ENCODE data around the gene KIAA1755.

The KIAA1755 gene

DNA sequence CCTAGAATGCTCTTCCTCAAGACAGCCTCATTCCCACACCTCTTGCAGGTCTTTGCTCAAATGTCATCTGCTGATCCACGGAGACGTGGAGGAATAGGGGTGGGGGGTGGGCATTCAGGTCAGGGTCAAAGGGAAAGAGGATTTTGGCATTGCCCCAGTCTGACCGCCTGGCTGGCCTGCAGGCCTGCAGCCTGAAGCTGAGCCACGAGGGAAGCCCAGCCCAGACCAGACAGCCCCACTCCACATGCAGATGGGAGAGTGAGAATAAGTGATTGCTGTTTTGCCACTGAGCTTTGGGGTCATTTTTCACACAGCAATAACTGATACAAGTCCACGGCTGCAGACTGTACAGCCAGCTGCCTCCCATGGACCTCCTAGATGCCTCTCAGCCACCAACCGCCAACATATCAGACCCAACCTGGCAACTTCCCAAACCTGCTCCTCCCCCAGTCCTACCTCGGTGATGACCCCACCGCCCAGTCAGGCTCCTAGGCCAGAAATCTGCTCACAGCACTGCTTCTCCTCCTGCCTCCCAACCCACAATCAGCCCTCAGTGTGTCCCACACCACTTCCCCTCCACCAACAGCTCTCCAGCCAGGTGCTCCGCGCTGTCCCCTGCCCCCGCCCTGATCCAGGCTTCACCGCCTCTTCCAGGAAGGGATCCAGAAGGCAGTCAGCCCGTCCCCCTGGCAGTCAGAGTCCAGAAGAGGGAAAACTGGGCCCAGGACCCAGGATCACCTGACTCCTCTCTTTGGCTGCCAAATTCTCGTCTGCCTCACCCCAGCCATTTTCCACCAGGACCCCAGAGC, 14.0 kb downstream of the KIAA1755 start:
- DNase-seq (ENCODE audit: low read depth) = no peak
- H3K4me3 ChIP-seq (ENCODE audit: low read depth, low read length) = no peak overlapping the region

DNA sequence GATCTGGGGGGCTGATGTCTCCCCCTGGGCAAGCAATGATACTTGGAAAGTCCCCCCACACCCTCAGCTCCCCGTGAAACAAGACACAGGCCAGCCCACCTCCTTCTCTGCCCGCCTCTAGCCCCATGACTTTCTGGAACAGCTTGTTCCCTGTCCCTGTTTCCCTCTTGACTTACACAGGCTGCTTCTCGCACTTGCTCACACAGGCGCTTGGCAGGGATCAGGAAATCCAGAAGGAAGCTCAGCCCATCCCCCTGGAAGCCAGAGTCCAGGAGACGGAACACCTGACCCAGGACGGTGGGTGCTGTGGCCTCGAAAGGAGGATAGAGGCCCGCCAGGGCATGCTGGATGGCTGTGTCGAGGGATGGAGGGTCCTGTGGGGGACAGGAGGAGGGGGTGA, 14.8 kb downstream of the KIAA1755 start:
- H3K4me3 ChIP-seq (ENCODE audit: low read depth, low read length) = no peak overlapping the region
- no peak for DNase-seq (ENCODE audit: low read depth)

DNA sequence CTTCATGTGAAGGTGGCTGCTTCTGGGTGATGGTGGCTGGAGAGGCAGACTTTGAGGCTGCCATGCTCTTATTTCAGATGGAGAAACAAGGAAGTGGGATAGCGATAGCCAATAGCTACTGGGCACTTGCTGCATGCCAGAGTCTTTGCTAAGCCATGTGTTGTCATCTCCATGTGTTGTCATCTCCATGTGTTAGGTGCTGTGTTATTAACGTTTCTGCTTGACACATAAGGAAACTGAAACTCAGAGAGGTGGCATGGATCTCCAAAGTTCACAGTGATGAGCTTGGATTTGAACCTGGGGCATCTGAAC, 16.9 kb downstream of the KIAA1755 start:
- no peak for DNase-seq (ENCODE audit: low read depth)
- no peak overlapping the region for H3K4me3 ChIP-seq (ENCODE audit: low read depth, low read length)

DNA sequence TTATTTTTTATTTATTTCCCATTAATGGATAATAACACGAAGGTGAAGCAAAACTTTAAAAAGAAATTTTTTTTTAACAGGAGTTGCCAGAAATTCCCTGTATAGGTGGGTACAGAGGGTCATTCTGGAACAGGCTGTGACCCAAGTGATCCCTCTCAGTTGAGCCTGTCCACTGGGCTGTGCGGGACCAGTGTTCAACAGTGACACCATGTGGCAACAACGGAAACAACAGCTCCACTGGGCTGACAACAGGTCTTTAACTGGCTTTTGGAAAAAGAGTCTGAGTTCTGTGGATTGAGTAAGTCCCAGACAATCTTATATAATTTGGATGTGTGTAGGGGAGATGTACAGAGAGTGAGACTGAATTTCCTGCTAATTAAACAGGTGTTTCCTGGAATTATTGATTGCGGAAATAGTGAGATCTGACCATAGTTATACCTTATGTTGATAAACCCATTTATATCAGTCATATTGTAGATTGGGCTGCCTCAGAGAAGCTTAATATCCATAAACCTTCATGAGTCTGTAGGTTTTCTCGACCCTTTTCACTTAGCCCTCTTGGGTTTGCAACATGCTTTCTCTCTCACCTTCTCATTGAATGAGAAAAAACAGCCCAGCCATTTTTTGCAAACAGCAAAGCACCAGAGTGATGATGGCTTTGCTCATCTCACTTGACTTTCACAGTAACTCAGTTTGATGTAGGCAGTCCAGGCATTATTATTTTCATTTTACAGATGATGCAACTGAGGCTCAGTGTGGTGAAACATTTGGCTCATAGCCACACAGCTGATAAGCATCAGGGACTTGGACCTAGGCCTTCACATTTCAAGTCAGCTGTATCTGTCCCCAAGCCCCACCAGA, 17.5 kb downstream of the KIAA1755 start:
- DNase-seq (ENCODE audit: low read depth) = no peak
- no peak overlapping the region for H3K4me3 ChIP-seq (ENCODE audit: low read depth, low read length)

DNA sequence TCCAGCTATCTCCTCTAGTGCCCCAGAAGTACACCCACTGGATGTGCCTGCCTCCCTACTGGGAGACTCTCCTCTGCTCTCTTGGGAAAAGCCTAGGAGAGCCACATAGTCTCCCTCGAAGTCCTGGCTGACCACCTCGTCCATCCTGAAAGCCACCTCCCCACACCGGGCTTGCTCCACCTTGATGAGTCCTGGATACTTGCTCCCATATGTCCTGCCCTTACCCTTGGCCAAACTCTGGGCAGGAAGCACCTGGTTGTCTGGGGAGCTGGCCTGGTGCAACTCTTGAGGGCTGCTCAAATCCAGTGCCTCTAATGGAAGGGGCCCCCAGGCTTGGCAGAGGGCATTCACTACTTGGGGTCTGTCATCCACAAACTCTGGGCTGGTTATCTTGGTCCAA, 19.3 kb downstream of the KIAA1755 start:
- no peak overlapping the region for H3K4me3 ChIP-seq (ENCODE audit: low read depth, low read length)
- no peak for DNase-seq (ENCODE audit: low read depth)

DNA sequence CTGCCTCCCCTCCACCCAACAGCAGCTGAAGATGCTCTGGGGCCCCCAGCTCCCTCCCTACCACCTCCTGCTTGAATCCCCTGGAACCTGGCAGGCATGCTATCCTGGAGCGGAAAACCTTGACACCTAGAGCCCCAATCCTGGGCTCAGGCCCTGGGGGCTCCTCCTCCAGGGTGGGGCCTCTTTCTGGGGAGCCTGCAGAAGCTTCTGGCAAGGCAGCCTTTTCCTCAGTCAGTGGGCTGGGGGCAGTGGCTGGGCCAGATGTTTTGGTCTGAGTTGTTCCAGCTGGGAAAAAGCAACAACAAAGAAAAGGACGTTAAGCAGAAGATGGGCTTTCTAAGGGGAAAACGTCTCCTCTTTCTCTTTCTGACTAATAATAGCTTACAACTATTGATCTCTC, 21.1 kb downstream of the KIAA1755 start:
- DNase-seq (ENCODE audit: low read depth) = no peak

DNA sequence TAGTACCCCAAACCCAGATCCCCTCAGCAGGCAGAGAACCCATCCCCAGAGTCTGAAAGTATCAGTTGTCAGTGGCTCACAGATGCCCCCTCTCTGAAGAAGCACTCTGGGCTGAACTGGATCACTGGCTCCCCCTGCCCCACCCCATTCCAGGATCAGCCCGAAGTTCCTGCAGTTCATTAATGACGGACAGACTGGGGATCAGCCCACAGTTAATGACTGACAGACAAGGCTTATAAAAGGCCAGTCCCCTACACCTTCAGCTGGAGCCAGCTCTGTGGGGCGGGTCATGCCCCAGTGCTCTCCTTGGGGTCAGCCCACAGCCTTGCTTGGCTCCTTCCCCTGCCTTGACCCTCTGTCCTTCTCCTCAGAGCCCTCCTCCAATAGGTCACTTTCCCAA, 21.7 kb downstream of the KIAA1755 start:
- DNase-seq (ENCODE audit: low read depth) = no peak
- no peak overlapping the region for H3K4me3 ChIP-seq (ENCODE audit: low read depth, low read length)

More for the DNA sequence above, 21.1 kb downstream of the KIAA1755 start:
- H3K4me3 ChIP-seq (ENCODE audit: low read depth, low read length) = no peak overlapping the region

DNA sequence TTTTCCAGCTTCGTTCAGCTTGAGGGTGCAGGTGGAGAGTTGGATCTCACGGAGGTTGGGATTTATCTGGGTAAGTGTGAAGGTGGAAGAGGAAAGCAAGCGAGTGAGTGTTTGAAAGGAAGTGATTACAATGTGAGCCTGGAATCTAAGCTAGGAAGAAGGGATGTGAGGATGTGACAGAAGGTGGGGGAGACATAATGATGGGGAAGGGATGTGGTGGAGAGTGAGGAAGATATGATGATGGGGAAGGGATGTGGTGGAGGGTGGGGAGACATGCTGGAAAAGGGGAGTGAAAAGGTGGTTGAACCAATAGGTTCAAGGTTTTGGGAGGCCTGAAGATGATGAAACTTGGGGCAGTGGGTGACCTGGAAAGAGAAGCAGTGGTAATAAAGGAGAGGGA, 23.2 kb downstream of the KIAA1755 start:
- no peak overlapping the region for H3K4me3 ChIP-seq (ENCODE audit: low read depth, low read length)
- no peak for DNase-seq (ENCODE audit: low read depth)

DNA sequence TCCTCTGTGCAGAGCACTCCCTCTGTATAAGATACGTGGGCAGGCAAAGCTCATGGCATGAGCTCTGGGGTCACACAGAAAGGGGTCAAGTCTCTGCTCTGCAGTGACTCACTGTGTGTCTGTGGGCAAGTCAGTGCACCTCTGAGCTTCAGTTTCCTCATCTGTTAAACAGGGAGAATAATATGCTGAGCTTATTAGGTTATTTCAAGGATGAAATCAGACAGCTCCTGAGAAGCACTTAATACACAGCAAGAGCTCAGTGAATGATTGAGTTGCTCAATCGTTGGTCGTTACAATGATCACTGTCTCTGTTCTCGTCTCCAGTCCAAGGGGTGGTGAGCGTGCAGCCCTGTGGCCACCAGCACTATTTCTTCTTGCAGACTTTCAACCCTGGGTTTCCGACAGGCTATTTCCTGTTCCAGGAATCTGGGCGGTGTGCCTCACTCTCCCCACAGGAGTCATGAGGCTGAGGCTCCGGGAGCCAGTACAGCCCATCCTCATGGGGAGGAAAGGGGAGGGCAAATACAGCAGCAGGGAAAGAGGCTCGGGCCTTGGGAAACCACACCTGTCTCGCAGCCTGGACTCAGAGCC, 28.9 kb downstream of the KIAA1755 start:
- no peak overlapping the region for H3K4me3 ChIP-seq (ENCODE audit: low read depth, low read length)
- DNase-seq (ENCODE audit: low read depth) = peak; percentile 19

DNA sequence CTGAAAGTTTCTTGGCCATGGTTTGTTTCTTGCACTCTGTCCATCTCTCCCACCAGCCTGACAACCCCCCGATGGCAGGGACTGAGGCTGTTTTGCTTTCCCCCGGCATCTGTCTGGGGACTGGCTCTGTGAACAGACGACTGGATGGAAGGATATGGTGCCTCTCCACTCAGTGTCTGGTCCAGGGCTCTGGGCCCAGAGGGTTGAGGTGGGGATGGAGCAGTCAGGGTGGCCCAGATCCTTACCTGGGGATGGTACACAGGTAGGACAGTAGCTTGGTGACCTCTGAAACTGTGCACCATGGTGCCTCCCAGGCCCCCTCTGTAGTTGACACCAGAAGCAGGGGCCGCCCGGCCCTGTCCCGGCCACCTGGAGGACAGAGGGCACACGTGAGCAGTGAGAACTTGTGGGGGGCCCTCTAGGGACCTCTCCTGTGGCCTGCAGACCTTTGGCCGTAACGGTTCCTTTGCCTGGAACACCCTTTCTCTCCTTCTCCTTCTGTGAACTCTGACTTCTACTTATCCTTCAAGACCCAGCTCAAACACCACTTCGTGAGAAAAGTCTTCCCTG, 29.5 kb downstream of the KIAA1755 start:
- DNase-seq (ENCODE audit: low read depth) = no peak
- no peak overlapping the region for H3K4me3 ChIP-seq (ENCODE audit: low read depth, low read length)

DNA sequence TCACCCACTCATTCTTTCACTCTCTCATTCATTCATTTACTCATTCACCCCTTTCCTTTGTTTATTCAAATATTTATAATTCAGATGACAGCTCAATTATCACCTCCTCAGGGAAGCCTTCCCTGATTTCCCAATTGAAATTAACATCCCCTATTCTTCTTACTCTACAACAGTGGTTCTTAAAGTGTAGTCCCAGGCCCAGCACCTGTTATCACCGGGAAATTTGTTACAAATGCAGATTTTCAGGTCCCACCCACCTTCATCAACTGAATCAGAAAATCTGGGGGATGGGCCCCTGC, 30.3 kb downstream of the KIAA1755 start:
- DNase-seq (ENCODE audit: low read depth) = no peak
- no peak overlapping the region for H3K4me3 ChIP-seq (ENCODE audit: low read depth, low read length)

DNA sequence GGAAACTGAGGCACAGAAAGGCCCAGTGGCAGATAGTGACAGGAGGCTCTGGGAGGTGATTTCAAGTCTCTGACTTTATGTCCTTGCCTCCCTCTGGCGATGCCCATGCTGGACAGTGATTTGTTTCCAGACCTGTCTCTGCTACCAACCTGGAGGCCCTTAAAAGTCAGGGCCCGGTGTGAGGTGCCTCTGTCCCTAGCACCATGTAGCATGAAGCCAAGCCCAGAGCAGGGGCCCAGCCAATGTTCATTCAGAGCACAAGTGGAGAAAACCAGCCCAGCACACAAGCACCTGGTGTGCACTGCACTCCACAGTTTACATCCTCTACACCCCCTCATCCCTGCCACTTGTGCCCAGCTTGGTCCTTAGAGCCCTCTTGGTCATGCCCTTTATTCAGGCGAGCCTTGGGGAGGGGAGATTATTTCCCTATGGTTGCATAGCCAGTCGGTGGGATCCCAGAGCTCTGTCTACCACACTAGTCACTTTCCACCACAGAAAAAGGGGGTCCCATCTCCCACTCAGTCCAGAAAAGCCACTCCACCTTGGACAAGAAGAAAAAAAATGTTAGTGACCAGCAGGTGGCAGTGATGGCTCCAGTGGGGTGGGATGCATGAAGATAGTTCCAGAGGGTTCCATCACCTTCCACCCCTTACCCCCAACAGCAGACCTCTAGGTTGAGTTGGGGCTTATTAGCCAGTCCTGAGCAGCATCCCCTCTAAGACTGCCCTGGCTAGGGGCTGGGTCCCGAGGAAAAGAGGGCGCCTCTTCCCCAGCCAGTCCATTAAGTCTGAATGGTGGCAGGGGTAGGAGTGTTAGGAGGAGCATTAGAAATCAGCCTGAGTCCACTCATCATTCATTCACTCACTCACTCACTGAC, 30.9 kb downstream of the KIAA1755 start:
- DNase-seq (ENCODE audit: low read depth) = no peak

DNA sequence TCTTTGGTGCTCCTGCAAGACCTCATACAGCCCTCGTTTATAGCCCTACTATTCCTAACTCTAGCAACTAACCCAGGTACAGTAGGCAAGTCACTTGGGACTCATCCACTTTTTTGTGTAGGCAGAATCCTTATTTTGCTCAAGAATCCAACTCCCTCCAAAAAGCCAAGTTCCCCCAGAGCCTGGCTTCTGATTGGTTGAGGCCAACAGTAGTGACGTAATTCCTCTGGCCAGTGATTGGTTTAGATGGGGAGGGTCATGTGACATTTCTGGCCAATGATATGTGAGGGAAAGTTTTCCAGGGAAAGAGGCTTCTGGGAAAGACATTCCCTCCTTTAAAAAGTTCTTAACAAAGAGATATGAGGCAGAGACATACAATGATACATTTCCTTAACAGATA, 32.1 kb downstream of the KIAA1755 start:
- DNase-seq (ENCODE audit: low read depth) = no peak
- H3K4me3 ChIP-seq (ENCODE audit: low read depth, low read length) = no peak overlapping the region

More for the DNA sequence above, 30.9 kb downstream of the KIAA1755 start:
- H3K4me3 ChIP-seq (ENCODE audit: low read depth, low read length) = no peak overlapping the region

DNA sequence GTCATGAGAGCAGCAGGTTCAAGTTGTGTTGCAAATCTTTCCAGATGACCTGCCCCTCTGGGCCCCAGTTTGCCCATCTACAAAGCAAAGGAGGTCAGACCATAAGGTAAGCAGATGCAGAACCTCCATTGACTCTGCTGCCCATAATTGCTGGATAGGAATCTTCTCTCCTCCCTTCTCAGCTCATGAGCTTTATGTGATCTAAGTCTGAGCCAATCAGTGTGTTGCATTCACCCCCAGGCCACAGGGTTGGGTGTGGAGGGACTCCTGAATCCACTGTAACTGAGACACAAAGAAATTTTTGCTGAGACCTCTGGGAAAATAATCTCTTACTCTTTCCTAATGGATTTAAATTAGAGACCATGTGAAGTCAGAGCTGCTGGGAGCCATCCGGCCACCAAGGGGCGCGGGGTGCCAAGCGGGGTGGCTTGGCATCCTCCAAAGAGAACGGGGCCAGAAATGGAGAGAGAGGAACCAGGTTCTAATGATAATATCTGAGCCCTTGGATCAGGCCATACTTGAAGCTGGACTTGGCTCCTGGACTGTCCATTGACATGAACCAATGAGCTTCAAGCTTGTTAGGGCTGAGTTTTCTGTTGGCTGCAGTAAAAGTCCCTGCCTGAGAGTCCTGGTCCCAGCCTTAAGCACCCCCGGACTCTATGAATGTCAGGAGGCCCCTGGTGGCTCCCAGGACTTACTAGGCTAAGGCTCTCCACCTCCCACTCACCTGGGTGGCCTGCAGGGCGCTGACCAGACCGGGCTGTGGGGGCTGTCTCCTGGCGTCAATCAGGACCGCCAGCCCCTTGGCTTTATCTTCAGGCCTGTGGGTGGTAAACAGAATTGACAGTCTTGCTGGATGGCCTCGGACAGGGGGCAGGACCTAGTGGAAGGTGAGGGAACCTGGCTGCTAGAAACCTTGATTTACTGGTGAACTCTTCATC, 32.8 kb downstream of the KIAA1755 start:
- H3K4me3 ChIP-seq (ENCODE audit: low read depth, low read length) = no peak overlapping the region
- DNase-seq (ENCODE audit: low read depth) = no peak

DNA sequence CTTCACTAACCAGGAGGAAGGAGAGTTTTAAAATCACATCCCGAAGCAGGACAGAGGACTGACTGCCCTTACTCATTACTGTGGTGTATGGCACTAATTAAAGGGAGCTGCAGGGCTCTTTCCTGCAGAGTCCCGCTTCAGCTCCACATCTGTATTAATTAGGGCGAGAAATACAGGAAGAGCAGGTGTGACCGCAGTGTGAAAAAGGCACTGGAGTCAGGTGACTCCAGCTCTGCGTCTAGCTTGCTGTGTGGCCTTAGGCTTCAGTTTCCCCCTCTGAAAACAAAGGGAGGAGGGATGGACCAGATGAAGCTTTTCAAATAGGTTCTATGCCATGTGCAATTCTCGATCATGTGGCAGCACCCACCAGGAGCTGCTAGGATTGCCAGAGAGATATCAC, 34.0 kb downstream of the KIAA1755 start:
- no peak overlapping the region for H3K4me3 ChIP-seq (ENCODE audit: low read depth, low read length)
- DNase-seq (ENCODE audit: low read depth) = no peak

DNA sequence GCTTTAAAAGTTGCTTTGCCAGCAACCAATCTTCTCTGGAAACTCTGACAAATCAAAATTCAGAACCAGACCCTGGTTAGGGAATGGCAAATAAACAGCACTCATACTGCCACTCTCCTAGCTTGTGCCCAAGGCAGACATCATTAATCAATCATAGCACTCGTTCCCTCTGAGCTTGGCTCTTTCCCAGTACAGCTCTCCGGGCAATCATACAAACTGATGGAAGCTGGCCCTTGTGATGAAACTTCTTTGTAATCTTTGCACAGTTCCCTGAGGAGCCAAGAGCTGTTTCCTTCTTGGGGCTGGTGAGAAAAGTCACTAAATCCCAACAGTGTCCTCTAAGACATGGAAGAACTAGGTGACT, 34.7 kb downstream of the KIAA1755 start:
- no peak for DNase-seq (ENCODE audit: low read depth)
- H3K4me3 ChIP-seq (ENCODE audit: low read depth, low read length) = no peak overlapping the region

DNA sequence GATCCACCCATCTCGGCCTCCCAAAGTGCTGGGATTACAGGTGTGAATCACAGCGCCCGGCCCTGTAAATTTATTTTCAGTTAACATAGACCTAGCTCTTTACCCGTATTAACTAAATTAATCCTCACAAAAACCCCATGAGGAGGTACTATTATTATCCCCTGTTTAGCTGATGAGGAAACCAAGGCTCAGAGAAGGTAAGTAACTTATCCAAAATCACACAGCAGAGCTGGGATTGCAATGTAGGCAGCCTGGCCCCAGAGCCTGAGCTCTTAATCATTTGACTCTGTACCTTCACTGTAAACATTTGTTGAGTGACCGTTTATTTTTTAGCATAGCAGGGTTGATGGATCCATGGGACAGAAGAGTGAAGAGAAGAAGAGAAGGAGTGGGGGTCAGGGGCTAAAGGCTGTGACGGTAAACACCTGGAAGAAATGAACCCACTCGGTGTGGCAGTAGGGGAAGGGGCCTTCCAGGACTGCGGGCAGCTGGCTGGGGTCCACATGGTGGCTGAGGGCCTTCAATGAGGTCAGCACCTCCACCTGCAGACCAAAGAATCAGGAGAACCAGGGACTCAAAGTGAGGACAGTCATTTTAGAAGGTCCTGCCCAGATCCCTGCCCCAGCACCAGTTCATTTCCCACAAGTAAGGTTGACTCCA, 35.2 kb downstream of the KIAA1755 start:
- DNase-seq (ENCODE audit: low read depth) = no peak

DNA sequence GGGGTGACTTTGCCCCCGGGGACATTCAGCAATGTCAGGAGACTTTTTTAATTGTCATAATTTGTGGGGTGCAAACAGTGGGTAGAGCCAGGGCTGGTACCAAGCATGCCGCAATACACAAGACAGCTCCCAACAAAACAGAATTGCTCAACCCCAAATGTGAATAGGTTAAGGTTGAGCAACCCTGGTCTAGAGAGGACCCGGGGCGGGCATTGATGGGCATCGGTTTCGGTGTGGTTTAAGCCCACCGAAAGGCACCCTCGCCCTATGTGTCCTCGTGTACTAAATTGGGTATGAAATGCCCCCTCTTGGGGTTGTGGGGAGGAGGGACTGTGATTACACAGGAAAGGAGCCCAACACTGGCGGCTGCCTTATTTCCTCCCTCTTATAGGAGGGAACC, 36.0 kb downstream of the KIAA1755 start:
- no peak for DNase-seq (ENCODE audit: low read depth)
- no peak overlapping the region for H3K4me3 ChIP-seq (ENCODE audit: low read depth, low read length)

More for the DNA sequence above, 35.2 kb downstream of the KIAA1755 start:
- no peak overlapping the region for H3K4me3 ChIP-seq (ENCODE audit: low read depth, low read length)

Measured in skeletal muscle cell (primary cell).